GM12872 (cell line): ENCODE measurements around the gene UBE2J2.

Source experiments
- CTCF ChIP-seq: IDR thresholded peaks from 3 replicates; pipeline ENCODE4 v1.5.1; 2011; ENCODE audit warnings: low read depth, mild to moderate bottlenecking, low read length, moderate library complexity; ENCODE audit not compliant: insufficient read depth

Gene UBE2J2

GRCh38 chr1:1278620-1279019 is 5.0 kb upstream of the UBE2J2 start:
- TF ChIP-seq CTCF = no peak

DNA sequence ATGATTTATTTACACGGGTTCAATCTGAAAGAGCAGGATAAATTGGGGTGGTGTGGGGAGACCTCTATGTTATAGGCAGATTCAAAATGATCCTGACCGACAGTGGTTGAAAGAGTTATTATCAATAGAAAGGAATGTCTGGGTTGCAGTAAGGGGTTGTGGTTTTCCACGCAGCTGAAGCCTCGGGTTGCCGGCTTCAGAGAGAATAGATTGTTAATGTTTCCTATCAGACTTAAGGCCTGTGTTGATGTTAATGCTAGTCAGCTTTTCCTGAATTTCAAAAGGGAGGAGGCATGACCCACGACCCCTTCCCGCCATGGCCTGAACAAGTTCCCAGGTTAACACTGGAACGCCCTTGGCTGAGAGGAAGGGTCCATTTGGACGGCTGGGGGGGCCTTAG is 2.2 kb upstream of the UBE2J2 start:
- no peak for TF ChIP-seq CTCF

DNA sequence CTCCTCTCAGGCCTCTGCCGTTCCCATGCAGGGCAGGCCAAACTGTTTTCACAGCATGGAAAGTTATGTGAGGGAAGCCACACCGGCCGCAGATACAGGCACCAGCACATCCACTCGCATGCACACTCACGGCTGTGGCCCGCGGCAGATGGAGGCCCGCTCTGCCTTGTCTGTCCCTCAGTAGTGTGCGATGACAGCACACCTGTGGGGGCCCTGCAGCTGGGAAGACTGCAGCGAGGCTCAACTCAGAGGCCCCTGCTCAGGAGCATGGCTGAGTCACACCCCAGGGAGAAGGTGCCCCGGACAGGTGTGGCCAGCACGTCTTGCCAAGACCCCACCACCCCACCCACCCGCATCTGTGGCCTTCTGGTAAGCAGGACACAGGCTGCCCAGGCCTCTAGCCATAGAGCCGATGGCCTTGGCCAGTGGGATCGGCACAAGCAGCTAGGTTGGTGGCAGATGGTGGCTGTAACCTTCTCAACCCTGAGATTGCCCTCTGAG is 1.3 kb upstream of the UBE2J2 start:
- no peak for TF ChIP-seq CTCF

- no peak for TF ChIP-seq CTCF
Observed at GRCh38 chr1:1274299-1274930, 761 bp upstream of the UBE2J2 start.

GRCh38 chr1:1273209-1273511 is 494 bp downstream of the UBE2J2 start:
- no peak for TF ChIP-seq CTCF

- TF ChIP-seq CTCF = no peak
Observed at GRCh38 chr1:1272341-1273208, 1.1 kb downstream of the UBE2J2 start.

- TF ChIP-seq CTCF = no peak
Observed at GRCh38 chr1:1270813-1271212, 2.8 kb downstream of the UBE2J2 start.
